Smooth muscle cell of trachea (primary cell): ENCODE data around the gene PRAMEF26. TPM values are rescaled to one million over a fixed set of nuclear protein-coding genes. Genes with fewer than 3 reads are reported as not detected.

ENCODE experiments used
- total RNA-seq: library from RNA; depleted of rRNA; stranded (reverse); fragments of >200 nt; gene quantifications from 2 replicates; pipeline ENCODE4 v1.2.1, GENCODE V29; 2014

PRAMEF26 gene
- total RNA-seq = not detected in 2 replicates

GRCh38 chr1:13155909-13156308 is at the start of gene PRAMEF26:
PRAMEF26 (minus strand) TSS chr1:13156009; CDS start chr1:13153095, 2,914 bp downstream.

GRCh38 chr1:13201309-13201708 is 45.5 kb upstream of the PRAMEF26 start, which contains the start of gene PRAMEF13:
PRAMEF13 (minus strand) TSS chr1:13201409; CDS start chr1:13199589, 1,820 bp downstream.

GRCh38 chr1:13171548-13171947 is 15.7 kb upstream of the PRAMEF26 start, which contains the start of gene PRAMEF9:
PRAMEF9 (plus strand) TSS chr1:13171848; CDS start chr1:13175281, 3,433 bp downstream.

GRCh38 chr1:13165531-13165930 is 9.7 kb upstream of the PRAMEF26 start, which contains the start of gene HNRNPCL4:
HNRNPCL4 (minus strand) TSS chr1:13165631; CDS start chr1:13165467, 164 bp downstream.

GRCh38 chr1:13116754-13117153 is 39.1 kb downstream of the PRAMEF26 start, which contains the start of gene HNRNPCL2:
HNRNPCL2 (minus strand) TSS chr1:13116854; CDS start chr1:13116400, 454 bp downstream.

Other genes starting within 250 kb of the PRAMEF26 start
- gene PRAMEF7, start 239.4 kb downstream of the PRAMEF26 start, total RNA-seq = not detected in 2 replicates
- not detected in 2 replicates for gene PRAMEF6, start 208.4 kb downstream of the PRAMEF26 start, total RNA-seq
- gene PRAMEF27, start 99.4 kb downstream of the PRAMEF26 start, total RNA-seq = not detected in 2 replicates
- not detected in 2 replicates for gene HNRNPCL3, start 95.2 kb downstream of the PRAMEF26 start, total RNA-seq
- not detected in 2 replicates for gene PRAMEF25, start 85.2 kb downstream of the PRAMEF26 start, total RNA-seq
- not detected in 2 replicates for gene HNRNPCL2, start 39.2 kb downstream of the PRAMEF26 start, total RNA-seq
- not detected in 2 replicates for gene HNRNPCL4, start 9.6 kb upstream of the PRAMEF26 start, total RNA-seq
- not detected in 2 replicates for gene PRAMEF9, start 15.8 kb upstream of the PRAMEF26 start, total RNA-seq
- not detected in 2 replicates for gene PRAMEF13, start 45.4 kb upstream of the PRAMEF26 start, total RNA-seq
- not detected in 2 replicates for gene PRAMEF18, start 70.1 kb upstream of the PRAMEF26 start, total RNA-seq
- not detected in 2 replicates for gene PRAMEF5, start 98.2 kb upstream of the PRAMEF26 start, total RNA-seq
- not detected in 2 replicates for gene PRAMEF8, start 129.1 kb upstream of the PRAMEF26 start, total RNA-seq
- gene PRAMEF33, start 147.5 kb upstream of the PRAMEF26 start, total RNA-seq = not detected in 2 replicates
- not detected in 2 replicates for gene PRAMEF15, start 159.6 kb upstream of the PRAMEF26 start, total RNA-seq
- not detected in 2 replicates for gene PRAMEF14, start 191.1 kb upstream of the PRAMEF26 start, total RNA-seq
- not detected in 2 replicates for gene PRAMEF19, start 215.9 kb upstream of the PRAMEF26 start, total RNA-seq
- gene PRAMEF17, start 233.6 kb upstream of the PRAMEF26 start, total RNA-seq = not detected in 2 replicates